ENCODE results near the gene TMEM98.

GRCh38 chr17:32896647-32897258, 31.2 kb upstream of the TMEM98 start:
- no peak for TF ChIP-seq SPI1 (IDR thresholded peaks at IDR 0.05; ENCODE audit: low read depth, low read length)
- no peak for TF ChIP-seq POLR2AphosphoS5 (IDR thresholded peaks at IDR 0.05; ENCODE audit: low read depth, low read length)
- TF ChIP-seq POLR2A (IDR thresholded peaks at IDR 0.05; ENCODE audit: low read depth, low read length), result no peak
- no peak for TF ChIP-seq TAF1 (IDR thresholded peaks at IDR 0.05; ENCODE audit: low read depth, low read length)
- no peak for TF ChIP-seq POU2F2 (IDR thresholded peaks at IDR 0.05; ENCODE audit: low read depth, low read length)
- TF ChIP-seq PAX5 (IDR thresholded peaks at IDR 0.05; ENCODE audit: insufficient read depth, low read length, severe bottlenecking), result no peak

Data from GM12891 (cell line).